ENCODE results near the gene COMT.

The COMT gene

DNA sequence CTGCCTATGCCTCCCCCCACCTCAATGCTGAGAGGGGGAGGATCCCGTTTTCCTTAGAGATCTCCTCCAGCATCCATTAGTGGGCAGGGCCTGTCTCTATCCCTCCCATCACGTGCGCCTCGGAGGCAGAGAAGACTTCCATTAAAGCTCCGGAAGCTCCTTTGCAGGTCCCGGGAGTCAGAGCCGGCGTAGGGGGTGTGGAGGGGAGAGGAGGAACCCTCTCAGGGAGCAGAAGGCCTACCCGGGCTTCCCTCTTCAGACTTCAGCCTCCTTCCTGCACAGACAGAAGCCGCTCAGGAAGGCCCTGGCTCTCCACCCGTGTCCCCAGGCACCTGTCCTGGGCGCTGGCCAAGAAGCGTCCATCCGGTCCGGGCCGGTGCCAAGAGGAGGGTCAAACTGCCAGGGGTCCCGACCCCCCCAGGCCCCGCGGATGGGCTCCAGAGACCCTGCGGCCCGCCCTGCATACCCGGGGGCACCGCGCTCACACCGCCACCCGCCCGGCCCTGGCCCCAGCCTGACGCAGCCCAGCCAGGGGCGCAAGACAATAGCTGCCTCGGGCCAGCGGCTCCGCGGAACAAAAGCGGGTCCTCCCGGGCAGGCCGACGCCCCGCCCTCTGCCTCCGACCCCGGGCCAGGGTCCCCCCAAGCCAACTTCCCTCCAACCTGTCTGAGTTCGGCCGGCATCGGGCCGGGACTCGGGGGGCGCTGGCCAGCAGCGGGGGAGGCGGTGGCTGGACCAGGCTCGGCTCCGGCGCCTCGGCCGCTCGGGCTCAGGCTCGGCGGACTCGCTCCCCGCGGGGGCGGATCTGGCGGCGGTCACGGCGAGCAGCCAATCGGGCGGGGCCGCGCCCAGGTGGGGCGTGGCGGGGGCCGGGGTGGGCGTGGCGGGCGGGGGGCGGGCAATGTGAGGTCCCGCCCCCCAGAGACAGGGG, 45.1 kb downstream of the COMT start:
- no peak overlapping the region for H3K27ac Mint-ChIP-seq
- no peaks in the 10 kb centered on the region for H3K9me3 Mint-ChIP-seq
- H3K27me3 Mint-ChIP-seq: peaks cover 23% of the 10 kb centered on the region
- H3K4me3 Mint-ChIP-seq: peak overlapping the region; percentile 46
- no peaks in the 10 kb centered on the region for H3K36me3 Mint-ChIP-seq
- H3K4me1 Mint-ChIP-seq: peaks cover 6% of the 10 kb centered on the region
- peak; percentile 82 for ATAC-seq

DNA sequence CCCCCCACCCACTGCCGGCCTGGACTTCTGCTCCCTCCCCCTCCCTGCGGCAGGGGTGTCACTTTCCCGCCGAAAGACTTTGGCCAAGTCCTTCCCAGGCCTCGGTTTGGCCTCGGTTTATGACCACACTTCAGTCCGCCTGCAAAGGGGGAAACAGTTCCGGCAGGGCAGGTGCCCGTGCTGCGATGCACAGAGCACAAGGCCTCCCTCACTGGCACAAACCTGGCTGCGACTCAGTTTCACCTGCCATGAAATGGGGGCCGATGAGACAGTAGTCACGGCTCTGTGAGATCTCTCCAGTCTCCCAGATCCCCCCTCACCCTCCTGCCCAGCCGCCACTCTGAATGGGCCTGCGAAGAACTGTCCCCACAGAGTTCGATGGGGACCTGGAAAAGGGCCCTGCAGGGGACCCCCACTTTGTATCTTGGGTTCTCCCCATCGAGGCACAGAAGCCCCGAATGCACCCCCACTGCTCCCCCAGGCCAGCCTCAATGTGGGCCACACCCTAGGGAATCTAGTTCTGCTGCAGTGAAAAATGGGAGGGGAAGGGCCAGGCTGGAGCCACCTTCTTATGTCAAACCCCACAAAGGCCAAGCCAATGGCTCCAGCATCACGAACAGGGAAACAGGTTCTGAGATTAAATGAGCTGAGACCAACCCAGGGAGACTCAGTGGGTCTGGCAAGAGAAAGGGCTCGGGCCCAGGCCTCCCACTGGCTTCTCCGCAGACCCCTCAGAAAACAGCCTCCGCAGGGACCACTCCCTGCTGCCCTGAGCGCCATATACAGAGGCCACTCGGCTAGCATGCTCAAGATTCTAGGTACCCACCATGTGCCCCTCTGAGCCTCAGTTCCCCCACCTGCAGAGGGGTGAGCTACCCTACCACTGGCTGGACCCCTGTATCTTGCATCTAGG, 46.1 kb downstream of the COMT start:
- ATAC-seq: no peak
- Mint-ChIP-seq H3K4me1 (peaks cover 6% of the 10 kb centered on the region), H3K27me3 (peaks cover 23% of the 10 kb centered on the region), H3K27ac (no peak overlapping the region), H3K36me3 (no peaks in the 10 kb centered on the region), H3K9me3 (no peaks in the 10 kb centered on the region), H3K4me3 (peak overlapping the region; percentile 38)

GRCh38 chr22:19988331-19988808, 46.8 kb downstream of the COMT start:
- peaks cover 6% of the 10 kb centered on the region for H3K4me1 Mint-ChIP-seq
- ATAC-seq: no peak
- no peak overlapping the region for H3K27ac Mint-ChIP-seq
- H3K36me3 Mint-ChIP-seq: no peaks in the 10 kb centered on the region
- H3K4me3 Mint-ChIP-seq: peak overlapping the region; percentile 7
- H3K27me3 Mint-ChIP-seq: peaks cover 21% of the 10 kb centered on the region
- no peaks in the 10 kb centered on the region for H3K9me3 Mint-ChIP-seq

DNA sequence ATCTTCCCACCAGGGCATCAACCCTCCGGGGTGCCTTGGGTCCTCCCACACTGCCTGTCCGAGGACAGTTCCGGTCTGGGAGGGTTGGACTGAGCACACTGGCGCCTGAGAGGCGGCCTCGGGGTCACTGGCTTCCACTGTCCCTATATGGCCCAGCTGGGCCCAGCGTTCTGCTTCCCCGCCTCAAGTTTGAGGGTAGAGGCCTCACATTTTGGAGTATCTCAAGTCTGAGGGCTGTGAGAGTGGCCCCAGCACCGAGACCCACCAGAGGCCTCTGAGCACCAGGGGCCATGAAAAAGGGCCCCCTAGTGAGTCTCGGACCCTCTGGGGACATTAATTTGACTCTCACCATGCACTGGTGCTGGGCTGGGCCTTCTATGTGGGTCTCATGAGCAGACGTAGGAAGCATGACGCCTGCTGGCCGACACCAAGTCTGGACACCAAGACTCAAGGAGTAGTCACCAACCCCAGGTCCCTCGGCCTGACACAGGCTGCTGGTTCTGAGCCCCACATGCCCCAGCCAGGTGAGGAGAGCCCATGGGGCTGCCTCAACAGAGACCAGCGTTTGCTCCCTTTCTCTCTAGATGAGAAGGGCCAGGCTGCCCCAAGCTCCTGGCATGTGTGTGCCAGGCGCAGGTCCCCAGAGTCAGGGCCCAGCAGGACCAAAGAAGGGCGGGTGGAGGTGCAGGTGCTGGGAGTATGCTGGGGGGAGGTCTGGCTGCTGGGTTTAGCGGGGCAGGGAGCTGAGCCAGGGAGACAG, 47.6 kb downstream of the COMT start:
- Mint-ChIP-seq H3K36me3 (no peaks in the 10 kb centered on the region), H3K27me3 (peaks cover 21% of the 10 kb centered on the region), H3K9me3 (peaks cover 4% of the 10 kb centered on the region), H3K27ac (no peak overlapping the region), H3K4me3 (no peak overlapping the region), H3K4me1 (peaks cover 6% of the 10 kb centered on the region)
- no peak for ATAC-seq

- peaks cover 23% of the 10 kb centered on the region for H3K27me3 Mint-ChIP-seq
- peaks cover 6% of the 10 kb centered on the region for H3K4me1 Mint-ChIP-seq
- peaks cover 4% of the 10 kb centered on the region for H3K9me3 Mint-ChIP-seq
- no peak for ATAC-seq
- no peak overlapping the region for H3K27ac Mint-ChIP-seq
- no peak overlapping the region for H3K4me3 Mint-ChIP-seq
- no peaks in the 10 kb centered on the region for H3K36me3 Mint-ChIP-seq
Observed at GRCh38 chr22:19989725-19990067, 48.1 kb downstream of the COMT start.

DNA sequence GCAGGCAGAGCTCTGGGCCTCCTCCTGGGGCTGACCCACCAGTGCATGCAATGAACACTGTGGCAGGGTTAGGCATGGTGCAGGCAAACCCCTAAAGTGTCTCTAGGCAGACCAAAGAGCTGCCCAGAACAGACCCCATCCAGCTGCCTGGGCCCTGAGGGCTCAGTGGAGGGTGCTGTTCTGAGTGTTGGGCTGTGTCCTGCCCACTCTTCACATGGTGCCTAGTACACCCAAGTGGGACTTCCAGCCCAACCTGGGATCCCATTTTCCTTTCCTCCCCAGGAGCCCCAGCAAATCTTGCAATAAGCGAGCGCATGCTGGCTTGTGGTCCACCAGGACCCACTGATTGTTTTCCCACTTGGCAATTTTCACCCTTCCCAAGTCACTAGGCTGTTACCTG, 48.6 kb downstream of the COMT start:
- H3K4me3 Mint-ChIP-seq: no peak overlapping the region
- no peak for ATAC-seq
- peaks cover 6% of the 10 kb centered on the region for H3K4me1 Mint-ChIP-seq
- H3K27ac Mint-ChIP-seq: no peak overlapping the region
- no peaks in the 10 kb centered on the region for H3K36me3 Mint-ChIP-seq
- H3K9me3 Mint-ChIP-seq: peaks cover 4% of the 10 kb centered on the region
- H3K27me3 Mint-ChIP-seq: peaks cover 23% of the 10 kb centered on the region

DNA sequence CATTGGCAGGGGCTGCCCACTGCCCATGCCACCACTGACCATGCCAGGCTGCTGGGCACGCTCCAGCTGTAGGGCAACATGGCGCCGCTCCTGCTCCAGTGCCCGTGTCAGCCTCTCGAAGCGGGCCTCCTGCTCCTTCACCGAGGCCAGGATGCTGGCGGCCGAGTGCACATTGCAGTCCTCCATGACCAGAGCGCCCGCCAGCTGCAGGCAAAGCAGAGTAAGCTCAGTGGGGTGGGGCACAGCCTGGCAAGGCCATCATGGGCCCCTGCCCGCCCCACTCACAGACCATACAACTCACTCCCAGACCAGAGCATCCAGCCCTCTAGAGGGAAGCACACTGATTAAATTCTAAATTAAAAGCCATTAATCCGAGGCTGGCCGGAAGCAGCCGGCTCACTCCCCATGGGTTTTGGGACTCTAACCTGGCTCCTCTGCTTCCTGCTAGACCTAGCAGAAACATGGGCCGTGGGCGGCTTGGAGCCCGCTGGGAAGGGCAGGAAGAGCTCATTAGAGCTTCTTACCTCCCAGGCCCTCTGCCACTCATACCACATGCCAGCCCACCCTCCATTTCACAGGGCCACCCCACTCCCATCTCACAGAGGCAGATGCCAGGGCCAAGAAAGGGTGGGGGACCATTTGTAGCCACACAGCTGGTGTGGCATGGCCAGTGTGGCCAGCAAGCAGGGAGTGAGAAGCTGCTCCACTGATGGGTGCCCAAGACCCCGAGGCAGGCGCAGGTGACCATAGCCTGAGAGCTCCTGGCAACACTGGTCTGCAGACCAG, 49.2 kb downstream of the COMT start:
- no peak overlapping the region for H3K27ac Mint-ChIP-seq
- peaks cover 6% of the 10 kb centered on the region for H3K4me1 Mint-ChIP-seq
- no peaks in the 10 kb centered on the region for H3K36me3 Mint-ChIP-seq
- peaks cover 4% of the 10 kb centered on the region for H3K9me3 Mint-ChIP-seq
- H3K27me3 Mint-ChIP-seq: peaks cover 21% of the 10 kb centered on the region
- ATAC-seq: no peak
- no peak overlapping the region for H3K4me3 Mint-ChIP-seq

GRCh38 chr22:19991395-19991644, 49.7 kb downstream of the COMT start:
- Mint-ChIP-seq H3K36me3 (no peaks in the 10 kb centered on the region), H3K4me3 (no peak overlapping the region), H3K27ac (no peak overlapping the region), H3K9me3 (peaks cover 4% of the 10 kb centered on the region), H3K27me3 (peaks cover 21% of the 10 kb centered on the region), H3K4me1 (peaks cover 3% of the 10 kb centered on the region)
- ATAC-seq: no peak

- Mint-ChIP-seq H3K4me3 (no peak overlapping the region), H3K9me3 (peaks cover 4% of the 10 kb centered on the region), H3K27ac (no peak overlapping the region), H3K4me1 (no peaks in the 10 kb centered on the region), H3K36me3 (no peaks in the 10 kb centered on the region), H3K27me3 (peaks cover 21% of the 10 kb centered on the region)
- no peak for ATAC-seq
Observed at GRCh38 chr22:19991645-19992451, 50.3 kb downstream of the COMT start.

DNA sequence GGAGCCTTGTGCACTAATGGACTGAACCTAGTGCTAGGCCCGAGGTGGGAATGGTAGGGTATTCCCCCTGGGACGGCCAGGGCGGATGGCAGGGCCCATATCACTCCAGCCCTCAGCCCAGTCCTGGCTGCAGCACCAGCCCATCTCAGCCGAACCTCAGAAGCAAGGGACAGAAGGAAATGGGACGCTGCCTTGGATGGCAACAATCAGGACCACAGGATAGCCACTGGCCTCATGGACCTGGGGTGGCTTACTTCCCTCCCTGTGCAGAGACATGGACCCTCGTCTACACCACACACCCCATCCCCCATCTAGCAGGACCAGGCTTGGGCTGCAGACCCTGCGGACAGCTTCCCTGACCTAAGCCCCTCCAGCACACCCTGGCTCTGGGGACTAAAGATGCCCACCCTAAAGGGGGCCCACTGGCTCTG, 50.9 kb downstream of the COMT start:
- H3K27me3 Mint-ChIP-seq: peaks cover 21% of the 10 kb centered on the region
- peaks cover 4% of the 10 kb centered on the region for H3K9me3 Mint-ChIP-seq
- H3K27ac Mint-ChIP-seq: no peak overlapping the region
- H3K36me3 Mint-ChIP-seq: no peaks in the 10 kb centered on the region
- no peak overlapping the region for H3K4me3 Mint-ChIP-seq
- ATAC-seq: no peak
- no peaks in the 10 kb centered on the region for H3K4me1 Mint-ChIP-seq

DNA sequence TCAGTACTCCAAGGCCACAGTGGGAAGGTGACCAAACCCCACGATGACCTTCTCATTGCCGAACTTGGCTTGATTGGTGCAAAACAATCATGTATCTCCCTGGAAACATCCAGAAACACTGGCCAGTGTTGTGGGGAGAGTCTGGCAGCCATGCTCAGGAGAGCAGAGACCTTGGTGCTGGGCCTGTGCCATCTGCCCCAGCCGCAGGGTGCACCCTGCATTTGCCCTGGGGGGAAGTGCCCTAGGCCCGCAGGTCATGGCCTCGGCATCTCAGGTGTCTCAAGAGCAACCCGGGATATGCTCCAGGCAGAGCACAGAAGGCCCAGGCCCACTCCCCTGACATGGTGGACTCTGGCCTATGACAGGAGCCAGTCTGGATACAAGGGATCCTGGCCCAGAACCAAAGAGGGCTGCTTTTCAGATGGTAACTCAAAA, 51.4 kb downstream of the COMT start:
- Mint-ChIP-seq H3K4me1 (no peaks in the 10 kb centered on the region), H3K27ac (no peak overlapping the region), H3K36me3 (no peaks in the 10 kb centered on the region), H3K4me3 (no peak overlapping the region), H3K9me3 (peaks cover 4% of the 10 kb centered on the region), H3K27me3 (peaks cover 21% of the 10 kb centered on the region)
- ATAC-seq: no peak

- Mint-ChIP-seq H3K4me3 (no peak overlapping the region), H3K36me3 (no peaks in the 10 kb centered on the region), H3K27me3 (peaks cover 21% of the 10 kb centered on the region), H3K27ac (no peak overlapping the region), H3K4me1 (no peaks in the 10 kb centered on the region), H3K9me3 (peaks cover 4% of the 10 kb centered on the region)
- no peak for ATAC-seq
Observed at GRCh38 chr22:19993926-19994325, 52.4 kb downstream of the COMT start.

- Mint-ChIP-seq H3K27ac (no peak overlapping the region), H3K9me3 (peaks cover 4% of the 10 kb centered on the region), H3K4me3 (no peak overlapping the region), H3K27me3 (peaks cover 21% of the 10 kb centered on the region), H3K36me3 (no peaks in the 10 kb centered on the region), H3K4me1 (no peaks in the 10 kb centered on the region)
- ATAC-seq: no peak
Observed at GRCh38 chr22:19994851-19995610, 53.5 kb downstream of the COMT start.

All from stimulated activated memory B cell treated with anti-CD40 and anti-IgM and Interleukin-4, amounts not matched to agents 10 μg/mL and 1 μg/mL and 100 μg/mL, for 72 hours (primary cell).